GM12864 (cell line): ENCODE measurements around the gene MROH7.

Experiments
- DNase-seq: peaks from one replicate; pipeline ENCODE4 v3.0.0-alpha.2; 2011; ENCODE audit warnings: low read depth
- H3K4me3 ChIP-seq: 2 replicates; pipeline ENCODE4 v1.5.1; 2011; ENCODE audit warnings: mild to moderate bottlenecking, low read depth, low read length, control low read depth
- TF ChIP-seq, protein P1 (sequence below): IDR thresholded peaks from 2 replicates; pipeline ENCODE4 v1.5.1; 2011; ENCODE audit warnings: low read depth, mild to moderate bottlenecking, moderate library complexity, low read length, control low read depth, inconsistent platforms; ENCODE audit errors: missing control alignments

Gene MROH7

DNA sequence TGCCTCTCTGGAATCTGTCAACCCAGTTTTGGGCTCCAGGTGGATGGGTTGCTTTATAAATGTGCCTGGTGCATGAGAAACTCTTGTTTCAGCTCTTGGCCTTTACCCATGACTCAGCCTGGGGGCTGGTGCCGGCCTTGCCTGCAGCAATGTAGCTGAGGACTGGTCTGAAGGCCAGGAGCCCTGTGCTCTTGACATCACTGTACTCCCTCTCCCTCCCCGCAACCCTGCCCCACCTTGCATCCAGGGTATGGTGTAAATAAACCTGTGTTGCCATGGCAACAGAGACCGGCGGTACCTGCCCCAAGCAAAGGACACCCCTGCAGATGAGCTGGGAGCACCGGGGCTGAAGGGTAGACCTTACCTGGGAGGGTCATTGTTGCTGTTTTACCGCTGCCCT lies 31.5 kb upstream of the MROH7 start:
- TF ChIP-seq, protein P1, sequence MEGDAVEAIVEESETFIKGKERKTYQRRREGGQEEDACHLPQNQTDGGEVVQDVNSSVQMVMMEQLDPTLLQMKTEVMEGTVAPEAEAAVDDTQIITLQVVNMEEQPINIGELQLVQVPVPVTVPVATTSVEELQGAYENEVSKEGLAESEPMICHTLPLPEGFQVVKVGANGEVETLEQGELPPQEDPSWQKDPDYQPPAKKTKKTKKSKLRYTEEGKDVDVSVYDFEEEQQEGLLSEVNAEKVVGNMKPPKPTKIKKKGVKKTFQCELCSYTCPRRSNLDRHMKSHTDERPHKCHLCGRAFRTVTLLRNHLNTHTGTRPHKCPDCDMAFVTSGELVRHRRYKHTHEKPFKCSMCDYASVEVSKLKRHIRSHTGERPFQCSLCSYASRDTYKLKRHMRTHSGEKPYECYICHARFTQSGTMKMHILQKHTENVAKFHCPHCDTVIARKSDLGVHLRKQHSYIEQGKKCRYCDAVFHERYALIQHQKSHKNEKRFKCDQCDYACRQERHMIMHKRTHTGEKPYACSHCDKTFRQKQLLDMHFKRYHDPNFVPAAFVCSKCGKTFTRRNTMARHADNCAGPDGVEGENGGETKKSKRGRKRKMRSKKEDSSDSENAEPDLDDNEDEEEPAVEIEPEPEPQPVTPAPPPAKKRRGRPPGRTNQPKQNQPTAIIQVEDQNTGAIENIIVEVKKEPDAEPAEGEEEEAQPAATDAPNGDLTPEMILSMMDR = no peak
- H3K4me3 ChIP-seq = no peak overlapping the region
- DNase-seq = no peak

GRCh38 chr1:54610601-54611580 lies 30.7 kb upstream of the MROH7 start:
- no peak overlapping the region for H3K4me3 ChIP-seq
- no peak for DNase-seq
- TF ChIP-seq, protein P1 = no peak

- H3K4me3 ChIP-seq = no peak overlapping the region
- no peak for DNase-seq
- TF ChIP-seq, protein P1 = no peak
Observed at GRCh38 chr1:54611621-54612020, 30.0 kb upstream of the MROH7 start.

DNA sequence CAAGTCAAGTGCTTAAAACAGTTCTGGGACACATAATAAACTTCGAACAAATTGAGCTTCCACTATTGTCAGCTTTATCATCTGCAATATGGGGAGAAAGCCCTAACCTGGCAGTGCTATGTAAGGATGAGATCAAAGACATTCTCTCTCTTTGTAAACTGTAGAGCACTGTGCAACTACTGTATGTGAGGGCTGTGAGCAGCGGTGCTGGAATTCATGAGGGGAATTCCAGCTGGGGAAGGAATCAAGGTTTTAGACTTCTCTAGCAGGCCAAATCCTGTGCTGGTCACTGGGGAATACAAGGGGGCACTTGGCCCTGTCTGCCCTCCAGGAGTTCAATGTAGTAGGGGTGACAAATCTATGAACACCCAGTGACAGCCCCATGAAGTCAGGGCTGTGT lies 27.6 kb upstream of the MROH7 start:
- DNase-seq = no peak
- TF ChIP-seq, protein P1 = no peak

DNA sequence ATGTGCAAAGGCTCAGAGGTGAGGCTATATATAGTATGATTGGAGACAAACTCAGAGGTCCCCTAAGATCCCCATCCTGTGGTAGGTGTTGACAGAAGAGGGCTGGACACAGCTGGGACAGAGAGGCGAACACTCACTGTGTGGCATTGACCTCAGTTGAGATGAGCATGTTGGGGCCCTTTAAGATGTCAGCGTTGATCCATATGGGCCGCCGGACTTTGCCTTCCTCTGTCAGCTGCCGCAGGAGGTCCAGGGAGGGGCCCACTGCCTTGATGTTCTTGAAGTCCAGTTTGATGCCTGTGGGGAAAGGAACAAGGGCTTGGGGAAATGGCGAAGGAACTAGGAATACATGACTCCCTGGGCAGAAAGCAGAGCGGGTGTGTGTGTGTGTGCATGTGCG lies 27.0 kb upstream of the MROH7 start:
- no peak overlapping the region for H3K4me3 ChIP-seq
- DNase-seq = no peak
- TF ChIP-seq, protein P1 = no peak

More for the DNA sequence above, 27.6 kb upstream of the MROH7 start:
- no peak overlapping the region for H3K4me3 ChIP-seq

GRCh38 chr1:54615531-54616279 lies 25.9 kb upstream of the MROH7 start:
- no peak for DNase-seq
- TF ChIP-seq, protein P1 = no peak
- H3K4me3 ChIP-seq = no peak overlapping the region
